HL-60 (cell line): Measurements from ENCODE around the gene CAMTA1.

Experiments
- CTCF ChIP-seq: IDR thresholded peaks from one replicate; pipeline ENCODE4 v1.5.1; 2011; ENCODE audit warnings: low read length, control low read depth, inconsistent platforms; ENCODE audit not compliant: insufficient read depth
- POLR2AphosphoS5 ChIP-seq: IDR thresholded peaks from 2 replicates; pipeline ENCODE4 v1.6.1; 2012; ENCODE audit warnings: low read depth
- REST ChIP-seq: IDR thresholded peaks from 2 replicates; pipeline ENCODE4 v1.6.1; 2012; ENCODE audit warnings: low read depth; ENCODE audit not compliant: insufficient replicate concordance

- TF ChIP-seq CTCF: no peak
- TF ChIP-seq POLR2AphosphoS5: no peak
- no peak for TF ChIP-seq REST
These were observed 797.3 kb downstream of the CAMTA1 start for GRCh38 chr1:7582460-7582972.
